Testis (tissue), 3 donors: ENCODE measurements around the gene SETD3. TPM values are rescaled to one million over a fixed set of nuclear protein-coding genes. Genes with fewer than 3 reads are reported as not detected.

Experiments
- DNase-seq: peaks from one replicate; pipeline ENCODE4 v3.0.0-alpha.2; 2019
- H3K27ac ChIP-seq, 2 donors: fragments of 200-600 bp; sonication (generic); one replicate each; pipeline ENCODE4 v1.5.1; 2019
- H3K27me3 ChIP-seq: fragments of 200-600 bp; sonication (generic); one replicate; pipeline ENCODE4 v1.5.1; 2019
- H3K36me3 ChIP-seq: fragments of 200-600 bp; sonication (generic); one replicate; pipeline ENCODE4 v1.5.1; 2017; ENCODE audit warnings: low read depth; ENCODE audit errors: missing control alignments
- H3K4me1 ChIP-seq: fragments of 200-600 bp; sonication (generic); one replicate; pipeline ENCODE4 v1.5.1; 2019
- H3K4me3 ChIP-seq, 2 donors: fragments of 200-600 bp; sonication (generic); one replicate each; pipeline ENCODE4 v1.5.1; 2017 to 2019
- H3K9me3 ChIP-seq: fragments of 200-600 bp; sonication (generic); one replicate; pipeline ENCODE4 v1.5.1; 2017
- CTCF ChIP-seq, 3 experiments: fragments of 450-650 bp in 2 of 3; fragments of 200-600 bp in 1 of 3; sonication (generic) in 1 of 3; IDR thresholded peaks; one replicate each; pipeline ENCODE4 v1.5.1; 2016 to 2019; ENCODE audit warnings: antibody characterized with exemption in 3 of 3, mild to moderate bottlenecking in 2 of 3, moderate library complexity in 1 of 3
- POLR2A ChIP-seq: fragments of 450-650 bp; IDR thresholded peaks from one replicate; pipeline ENCODE4 v1.6.1; 2017; ENCODE audit warnings: antibody characterized with exemption, mild to moderate bottlenecking, moderate library complexity
- WGBS, 2 donors: methylation state at CpG; one replicate each; pipeline ENCODE4 v1.1.5; 2018; 5-methylcytosine and 5-hydroxymethylcytosine counted together
- intact Hi-C: fragments of 100-400 bp; cut with DNase I; formaldehyde crosslinking; loops from one replicate; pipeline ENCODE4 v1.15.1; 2023; ENCODE audit warnings: low total_unique reads
- polyA plus RNA-seq: library from polyadenylated mRNA; stranded (reverse); fragments of 350-450 nt; fragmentation: Illumina TruSeq; extraction: RNeasy Lipid Tissue Mini Kit (QIAGEN cat#74804); gene quantifications from one replicate; pipeline ENCODE4 v1.2.3, GENCODE V29; 2014; ENCODE audit warnings: low read depth, low replicate concordance; ENCODE audit not compliant: insufficient read depth
- total RNA-seq, 2 donors: library from RNA; depleted of rRNA; stranded (reverse); fragments of >200 nt; gene quantifications; one replicate each; pipeline ENCODE4 v1.2.3, GENCODE V29; 2016

The SETD3 gene
- total and polyA plus RNA-seq, 3 donors from 2014 or later: 135 to 186 (median 160) TPM

- intact Hi-C loops: no loop called here
- Histone ChIP-seq H3K27me3 (no peaks in the 10 kb centered on the region), H3K4me1 (no peaks in the 10 kb centered on the region), H3K4me3 (no peak overlapping the region), H3K9me3 (no peaks in the 10 kb centered on the region), H3K27ac (no peak overlapping the region), H3K36me3 (no peaks in the 10 kb centered on the region)
- DNase-seq: no peak
- no peak for TF ChIP-seq POLR2A
- TF ChIP-seq CTCF (IDR thresholded peaks at IDR 0.05): no peak
- WGBS, 2 donors: 70 to 83% methylated on average over 9 of the region's 9 CpGs
Measured at GRCh38 chr14:99378782-99379214, 101.9 kb downstream of the SETD3 start.

GRCh38 chr14:99377951-99378350 lies 102.7 kb downstream of the SETD3 start:
- H3K4me3 ChIP-seq: no peak overlapping the region
- no peaks in the 10 kb centered on the region for H3K9me3 ChIP-seq
- intact Hi-C loops: no loop called here
- no peak overlapping the region for H3K27ac ChIP-seq
- no peaks in the 10 kb centered on the region for H3K36me3 ChIP-seq
- TF ChIP-seq CTCF (IDR thresholded peaks at IDR 0.05): no peak
- TF ChIP-seq POLR2A: no peak
- H3K4me1 ChIP-seq: no peaks in the 10 kb centered on the region
- WGBS, 2 donors: 83% methylated on average over 9 of the region's 9 CpGs
- no peaks in the 10 kb centered on the region for H3K27me3 ChIP-seq
- DNase-seq: no peak

GRCh38 chr14:99374964-99375363 lies 105.7 kb downstream of the SETD3 start:
- Histone ChIP-seq H3K9me3 (no peaks in the 10 kb centered on the region), H3K36me3 (no peaks in the 10 kb centered on the region), H3K27me3 (no peaks in the 10 kb centered on the region), H3K4me1 (no peaks in the 10 kb centered on the region), H3K4me3 (no peak overlapping the region), H3K27ac (no peak overlapping the region)
- DNase-seq: no peak
- 80 to 83% methylated on average over 11 of the region's 11 CpGs for WGBS, 2 donors
- intact Hi-C loops: no loop called here
- TF ChIP-seq POLR2A (no peak), CTCF (IDR thresholded peaks at IDR 0.05) (no peak)

- Histone ChIP-seq H3K4me3 (no peak overlapping the region), H3K36me3 (no peaks in the 10 kb centered on the region), H3K27ac (no peak overlapping the region), H3K27me3 (no peaks in the 10 kb centered on the region), H3K9me3 (no peaks in the 10 kb centered on the region), H3K4me1 (no peaks in the 10 kb centered on the region)
- WGBS, 2 donors: 84 to 94% methylated on average over 10 to 16 of the region's 16 CpGs
- TF ChIP-seq CTCF (IDR thresholded peaks at IDR 0.05) (no peak), POLR2A (no peak)
- intact Hi-C loops: no loop called here
- no peak for DNase-seq
Measured at GRCh38 chr14:99363616-99364290, 116.9 kb downstream of the SETD3 start.

- H3K9me3 ChIP-seq: no peaks in the 10 kb centered on the region
- no peak for DNase-seq
- H3K4me3 ChIP-seq: no peak overlapping the region
- H3K4me1 ChIP-seq: no peaks in the 10 kb centered on the region
- WGBS, 2 donors: 89 to 98% methylated on average over 11 to 12 of the region's 12 CpGs
- no peaks in the 10 kb centered on the region for H3K36me3 ChIP-seq
- H3K27ac ChIP-seq: no peak overlapping the region
- intact Hi-C loops: no loop called here
- no peaks in the 10 kb centered on the region for H3K27me3 ChIP-seq
- no peak for TF ChIP-seq CTCF (IDR thresholded peaks at IDR 0.05)
- TF ChIP-seq POLR2A: no peak
Measured at GRCh38 chr14:99363051-99363450, 117.6 kb downstream of the SETD3 start.
